Fibroblast of skin of left quadriceps (primary cell): ENCODE data around the gene ZNF581.

Source experiments
- DNase-seq, 2 experiments: peaks; one replicate each; pipeline ENCODE4 v3.0.0-alpha.2; 2013; ENCODE audit warnings: low read depth in 2 of 2

Gene ZNF581

GRCh38 chr19:55643003-55643886 is at the start of gene ZNF581:
Gene ZNF581, plus strand, starts transcription at chr19:55643649. Its CDS starts 923 bp downstream, at chr19:55644572.
- peak in 1 of 2 experiments; percentile 49 for DNase-seq

GRCh38 chr19:55594996-55595545 is 48.4 kb upstream of the ZNF581 start:
- no peak for DNase-seq

GRCh38 chr19:55596304-55596703 is 47.1 kb upstream of the ZNF581 start:
- no peak for DNase-seq

- DNase-seq, result no peak
These were observed 45.9 kb upstream of the ZNF581 start for GRCh38 chr19:55597501-55597921.

GRCh38 chr19:55598034-55598433 is 45.4 kb upstream of the ZNF581 start:
- no peak for DNase-seq

- DNase-seq, result peak; percentile 92 to 93
These were observed 44.6 kb upstream of the ZNF581 start for GRCh38 chr19:55598719-55599467.

- peak; percentile 99 for DNase-seq
These were observed 44.0 kb upstream of the ZNF581 start, which contains the start of gene FIZ1 for GRCh38 chr19:55599468-55599841. Gene FIZ1, minus strand, starts transcription at chr19:55599517. Its CDS starts 1,652 bp downstream, at chr19:55597865.

GRCh38 chr19:55599842-55600661 is 43.4 kb upstream of the ZNF581 start, which contains the start of gene ZNF524:
Gene ZNF524, plus strand, starts transcription at chr19:55600288. Its CDS starts 1,825 bp downstream, at chr19:55602113.
- peak; percentile 81 to 84 for DNase-seq

GRCh38 chr19:55600662-55601028 is 42.8 kb upstream of the ZNF581 start:
- DNase-seq, result no peak

GRCh38 chr19:55601084-55601483 is 42.4 kb upstream of the ZNF581 start:
- no peak for DNase-seq

GRCh38 chr19:55602104-55603001 is 41.1 kb upstream of the ZNF581 start:
- no peak for DNase-seq

- DNase-seq, result no peak
These were observed 40.3 kb upstream of the ZNF581 start for GRCh38 chr19:55603115-55603514.

- no peak for DNase-seq
These were observed 39.7 kb upstream of the ZNF581 start for GRCh38 chr19:55603581-55604292.

GRCh38 chr19:55605207-55605636 is 38.2 kb upstream of the ZNF581 start:
- DNase-seq, result peak; percentile 96

- peak; percentile 60 to 62 for DNase-seq
These were observed 37.6 kb upstream of the ZNF581 start, which contains the start of gene ZNF865 for GRCh38 chr19:55605637-55606470. Gene ZNF865, plus strand, starts transcription at chr19:55605647. Its CDS starts 7,972 bp downstream, at chr19:55613619.

- DNase-seq, result no peak
These were observed 37.0 kb upstream of the ZNF581 start for GRCh38 chr19:55606471-55606787.

- DNase-seq, result no peak
These were observed 36.6 kb upstream of the ZNF581 start for GRCh38 chr19:55606817-55607216.

- no peak for DNase-seq
These were observed 34.1 kb upstream of the ZNF581 start for GRCh38 chr19:55609326-55609725.
